Neural cell (in vitro differentiated cells): ENCODE measurements around the gene SKOR2.

Experiments used
- EP300 ChIP-seq: fragments of 450-650 bp; conservative IDR thresholded peaks from 2 replicates; pipeline ENCODE4 v1.6.1; 2014; ENCODE audit warnings: antibody characterized with exemption, mild to moderate bottlenecking, moderate library complexity; ENCODE audit not compliant: poor library complexity, severe bottlenecking
- EZH2 ChIP-seq: fragments of 200-600, 300-800 bp; shearing (Covaris generic), sonication (generic); IDR thresholded peaks from 2 replicates; pipeline ENCODE4 v1.6.1; 2014; ENCODE audit warnings: antibody characterized with exemption, low read length, borderline replicate concordance, mild to moderate bottlenecking; ENCODE audit not compliant: insufficient read depth, poor library complexity, severe bottlenecking
- POLR2AphosphoS5 ChIP-seq: IDR thresholded peaks from 2 replicates; pipeline ENCODE4 v1.6.1; 2012
- RAD21 ChIP-seq: fragments of 450-650 bp; conservative IDR thresholded peaks from 2 replicates; pipeline ENCODE4 v1.6.1; 2014; ENCODE audit warnings: antibody characterized with exemption, mild to moderate bottlenecking, moderate library complexity
- SMC3 ChIP-seq: fragments of 450-650 bp; conservative IDR thresholded peaks from 2 replicates; pipeline ENCODE4 v1.6.1; 2014; ENCODE audit warnings: antibody characterized with exemption, mild to moderate bottlenecking, moderate library complexity; ENCODE audit not compliant: poor library complexity
- TAF1 ChIP-seq: IDR thresholded peaks from 2 replicates; pipeline ENCODE4 v1.6.1; 2012; ENCODE audit warnings: low read depth
- TF ChIP-seq, protein P1 (sequence below): fragments of 450-650 bp; IDR thresholded peaks from 2 replicates; pipeline ENCODE4 v1.5.1; 2014; ENCODE audit warnings: antibody characterized with exemption, mild to moderate bottlenecking, moderate library complexity; ENCODE audit not compliant: poor library complexity, severe bottlenecking
- TF ChIP-seq, protein P2 (sequence below): IDR thresholded peaks from 2 replicates; pipeline ENCODE4 v1.6.1; 2012; ENCODE audit warnings: borderline replicate concordance

DNA sequence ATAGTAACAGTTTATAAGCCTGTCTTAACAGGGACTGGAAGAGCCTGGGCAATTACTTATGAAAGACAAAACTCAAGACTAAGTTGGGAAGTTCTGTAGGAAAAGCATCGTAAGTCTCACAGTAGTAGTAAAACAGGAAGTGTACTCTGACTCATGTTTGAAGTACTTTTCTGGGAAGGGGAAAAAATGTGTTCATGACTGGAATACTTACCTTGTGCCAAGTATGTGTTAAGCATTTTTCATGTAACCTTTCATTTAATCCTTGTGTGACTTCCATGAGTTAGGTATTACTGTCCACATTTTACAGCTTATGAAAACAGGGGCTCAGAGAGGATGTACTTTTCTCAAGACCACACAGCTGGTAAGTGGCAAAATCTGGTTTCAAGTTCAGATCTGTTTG, 13.7 kb upstream of the SKOR2 start:
- TF ChIP-seq, protein P1, sequence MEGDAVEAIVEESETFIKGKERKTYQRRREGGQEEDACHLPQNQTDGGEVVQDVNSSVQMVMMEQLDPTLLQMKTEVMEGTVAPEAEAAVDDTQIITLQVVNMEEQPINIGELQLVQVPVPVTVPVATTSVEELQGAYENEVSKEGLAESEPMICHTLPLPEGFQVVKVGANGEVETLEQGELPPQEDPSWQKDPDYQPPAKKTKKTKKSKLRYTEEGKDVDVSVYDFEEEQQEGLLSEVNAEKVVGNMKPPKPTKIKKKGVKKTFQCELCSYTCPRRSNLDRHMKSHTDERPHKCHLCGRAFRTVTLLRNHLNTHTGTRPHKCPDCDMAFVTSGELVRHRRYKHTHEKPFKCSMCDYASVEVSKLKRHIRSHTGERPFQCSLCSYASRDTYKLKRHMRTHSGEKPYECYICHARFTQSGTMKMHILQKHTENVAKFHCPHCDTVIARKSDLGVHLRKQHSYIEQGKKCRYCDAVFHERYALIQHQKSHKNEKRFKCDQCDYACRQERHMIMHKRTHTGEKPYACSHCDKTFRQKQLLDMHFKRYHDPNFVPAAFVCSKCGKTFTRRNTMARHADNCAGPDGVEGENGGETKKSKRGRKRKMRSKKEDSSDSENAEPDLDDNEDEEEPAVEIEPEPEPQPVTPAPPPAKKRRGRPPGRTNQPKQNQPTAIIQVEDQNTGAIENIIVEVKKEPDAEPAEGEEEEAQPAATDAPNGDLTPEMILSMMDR: no peak
- TF ChIP-seq EP300: no peak
- TF ChIP-seq POLR2AphosphoS5: no peak
- no peak for TF ChIP-seq SMC3
- no peak for TF ChIP-seq EZH2
- TF ChIP-seq, protein P2, sequence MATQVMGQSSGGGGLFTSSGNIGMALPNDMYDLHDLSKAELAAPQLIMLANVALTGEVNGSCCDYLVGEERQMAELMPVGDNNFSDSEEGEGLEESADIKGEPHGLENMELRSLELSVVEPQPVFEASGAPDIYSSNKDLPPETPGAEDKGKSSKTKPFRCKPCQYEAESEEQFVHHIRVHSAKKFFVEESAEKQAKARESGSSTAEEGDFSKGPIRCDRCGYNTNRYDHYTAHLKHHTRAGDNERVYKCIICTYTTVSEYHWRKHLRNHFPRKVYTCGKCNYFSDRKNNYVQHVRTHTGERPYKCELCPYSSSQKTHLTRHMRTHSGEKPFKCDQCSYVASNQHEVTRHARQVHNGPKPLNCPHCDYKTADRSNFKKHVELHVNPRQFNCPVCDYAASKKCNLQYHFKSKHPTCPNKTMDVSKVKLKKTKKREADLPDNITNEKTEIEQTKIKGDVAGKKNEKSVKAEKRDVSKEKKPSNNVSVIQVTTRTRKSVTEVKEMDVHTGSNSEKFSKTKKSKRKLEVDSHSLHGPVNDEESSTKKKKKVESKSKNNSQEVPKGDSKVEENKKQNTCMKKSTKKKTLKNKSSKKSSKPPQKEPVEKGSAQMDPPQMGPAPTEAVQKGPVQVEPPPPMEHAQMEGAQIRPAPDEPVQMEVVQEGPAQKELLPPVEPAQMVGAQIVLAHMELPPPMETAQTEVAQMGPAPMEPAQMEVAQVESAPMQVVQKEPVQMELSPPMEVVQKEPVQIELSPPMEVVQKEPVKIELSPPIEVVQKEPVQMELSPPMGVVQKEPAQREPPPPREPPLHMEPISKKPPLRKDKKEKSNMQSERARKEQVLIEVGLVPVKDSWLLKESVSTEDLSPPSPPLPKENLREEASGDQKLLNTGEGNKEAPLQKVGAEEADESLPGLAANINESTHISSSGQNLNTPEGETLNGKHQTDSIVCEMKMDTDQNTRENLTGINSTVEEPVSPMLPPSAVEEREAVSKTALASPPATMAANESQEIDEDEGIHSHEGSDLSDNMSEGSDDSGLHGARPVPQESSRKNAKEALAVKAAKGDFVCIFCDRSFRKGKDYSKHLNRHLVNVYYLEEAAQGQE: no peak
- TF ChIP-seq RAD21: no peak
- no peak for TF ChIP-seq TAF1
